Activated T-cell treated with anti-CD3 and anti-CD28 coated beads for 24 hours (primary cell): ENCODE results near the gene SFTPD.
A peak's percentile ranks its signal among the peaks of the same experiment; 100 is the strongest.
"Not testable (repeated sequence)": the region's sequence is repeated elsewhere in the genome, so short reads cannot be mapped to it uniquely, and the experiment has no call there.

ENCODE experiments used
- DNase-seq: peaks from one replicate; pipeline ENCODE4 v3.0.0-alpha.2; 2020; ENCODE audit warnings: low read depth

Gene SFTPD

DNA sequence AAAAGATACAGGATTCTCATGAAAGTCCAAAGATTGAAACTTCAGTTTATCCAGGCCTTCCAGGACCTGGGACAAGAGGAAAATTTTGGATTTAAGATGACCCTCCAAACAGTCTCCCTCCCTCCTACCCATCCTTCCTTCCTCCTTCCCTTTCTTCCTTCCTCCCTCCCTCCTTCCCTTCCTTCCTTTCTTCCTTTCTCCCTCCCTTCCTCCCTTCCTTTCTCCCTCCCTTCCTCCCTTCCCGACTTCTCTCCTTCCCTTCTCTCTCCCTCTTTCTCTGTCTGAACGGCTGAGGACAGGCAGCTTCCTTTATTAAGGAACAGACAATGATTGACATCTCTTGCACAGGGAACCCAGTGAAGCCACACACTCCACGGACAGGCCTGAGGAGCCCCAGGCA is 23.3 kb downstream of the SFTPD start:
- no peak for DNase-seq

- DNase-seq, result no peak
These were observed 25.2 kb downstream of the SFTPD start for GRCh38 chr10:79923669-79924068.

- DNase-seq, result no peak
These were observed 25.8 kb downstream of the SFTPD start for GRCh38 chr10:79923145-79923544.

- DNase-seq, result not testable (repeated sequence)
These were observed 26.9 kb downstream of the SFTPD start for GRCh38 chr10:79922011-79922412.

DNA sequence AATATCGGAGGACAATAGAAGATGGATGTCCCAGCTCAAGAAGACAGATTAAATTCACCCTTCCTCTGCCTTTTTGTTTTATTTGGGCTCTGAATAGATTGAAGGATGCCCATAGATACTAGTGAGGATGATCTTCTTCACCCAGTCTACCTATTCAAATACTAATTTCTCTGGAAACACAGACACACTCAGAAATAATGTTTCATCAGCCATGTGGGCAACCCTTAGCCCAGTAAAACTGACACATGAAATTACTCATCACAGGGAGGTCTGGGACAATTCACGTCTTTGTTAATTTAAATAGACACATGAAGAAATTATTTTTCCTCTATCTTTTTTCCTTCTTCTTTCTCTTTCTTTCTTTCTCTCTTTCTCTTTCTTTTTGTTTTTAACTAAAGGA is 33.1 kb downstream of the SFTPD start:
- DNase-seq, result not testable (repeated sequence)

DNA sequence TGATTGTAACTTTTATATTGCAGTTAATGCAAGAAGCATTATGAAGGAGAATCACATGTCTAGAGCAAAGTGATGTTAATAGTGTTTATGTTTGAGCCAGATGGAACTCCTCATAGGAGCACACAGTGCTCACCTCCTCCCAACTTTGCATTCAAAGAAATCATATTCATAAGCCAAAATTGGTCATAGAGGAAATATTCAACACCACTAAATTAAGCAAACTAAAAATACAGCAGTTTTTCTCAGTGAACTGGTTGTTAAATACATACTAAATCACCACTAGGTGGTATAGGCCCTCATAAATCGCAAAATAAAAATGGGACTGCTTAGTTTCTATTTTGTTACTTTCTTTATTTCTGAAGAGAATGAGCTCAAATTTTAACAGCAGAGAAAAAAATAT is 34.4 kb downstream of the SFTPD start:
- not testable (repeated sequence) for DNase-seq

- no peak for DNase-seq
These were observed 38.1 kb downstream of the SFTPD start for GRCh38 chr10:79910836-79911235.

DNA sequence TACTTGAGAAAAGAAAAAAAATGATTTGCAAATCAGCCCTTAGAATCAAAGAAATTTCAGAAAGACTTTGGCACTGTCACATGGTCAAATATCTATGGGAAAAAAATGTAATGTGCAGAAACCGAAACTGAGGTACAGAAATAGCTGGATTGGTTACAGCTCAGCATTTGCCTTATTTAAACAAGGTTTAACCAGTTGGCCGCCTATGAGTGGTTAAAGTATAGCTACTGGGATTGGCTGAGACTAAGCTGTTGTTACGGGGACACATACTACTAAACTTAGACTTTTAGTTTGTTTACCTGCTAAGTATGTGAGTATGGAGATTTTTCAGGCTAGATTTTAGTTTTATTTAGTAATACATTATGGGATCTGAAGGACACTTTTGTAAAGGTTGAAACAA is 38.6 kb downstream of the SFTPD start:
- DNase-seq, result no peak

DNA sequence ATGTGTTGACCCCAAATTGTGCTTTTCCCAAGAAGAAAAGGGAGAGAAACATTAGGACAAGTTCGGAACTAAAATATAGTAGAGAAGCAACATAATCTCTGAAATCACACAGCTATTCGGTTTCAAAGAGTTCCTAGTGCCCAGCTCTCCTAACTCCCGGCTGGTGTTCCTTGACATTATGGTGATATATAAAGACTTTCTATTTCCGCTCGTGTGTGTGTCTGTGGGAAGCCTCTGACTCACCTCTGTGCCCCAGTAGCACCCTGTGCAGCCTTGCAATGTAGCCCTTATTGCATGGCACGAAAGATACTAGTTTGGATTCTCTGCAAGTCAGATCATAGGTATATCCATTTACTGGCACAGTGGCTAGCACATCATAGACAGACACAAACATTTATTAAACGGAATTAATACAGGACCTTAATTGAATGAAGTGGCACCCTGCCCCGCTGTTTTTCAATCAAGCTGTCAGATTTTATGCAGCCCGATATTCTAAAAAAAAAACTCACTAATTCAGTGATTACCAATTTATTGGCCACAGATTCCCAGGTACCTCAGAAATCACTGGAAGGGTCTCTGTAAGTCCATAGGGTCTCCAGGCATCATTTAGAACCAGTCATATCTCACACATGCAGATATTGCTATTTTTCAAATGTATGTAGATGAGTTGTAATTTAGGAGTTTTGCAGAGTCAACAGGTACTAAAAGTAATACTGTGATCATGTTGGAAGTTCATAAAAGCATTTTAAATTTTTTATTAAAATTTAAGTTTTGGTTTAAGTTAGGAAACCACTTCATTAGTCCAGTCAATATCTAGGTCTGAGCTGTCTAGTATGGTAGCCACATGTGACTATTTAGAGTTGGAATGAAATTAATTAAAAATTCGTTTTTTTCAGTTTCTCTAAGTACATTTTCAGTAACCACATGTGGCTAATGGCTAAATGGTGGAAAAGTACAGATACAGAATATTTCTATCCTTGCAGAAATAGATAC is 43.3 kb downstream of the SFTPD start:
- no peak for DNase-seq

DNA sequence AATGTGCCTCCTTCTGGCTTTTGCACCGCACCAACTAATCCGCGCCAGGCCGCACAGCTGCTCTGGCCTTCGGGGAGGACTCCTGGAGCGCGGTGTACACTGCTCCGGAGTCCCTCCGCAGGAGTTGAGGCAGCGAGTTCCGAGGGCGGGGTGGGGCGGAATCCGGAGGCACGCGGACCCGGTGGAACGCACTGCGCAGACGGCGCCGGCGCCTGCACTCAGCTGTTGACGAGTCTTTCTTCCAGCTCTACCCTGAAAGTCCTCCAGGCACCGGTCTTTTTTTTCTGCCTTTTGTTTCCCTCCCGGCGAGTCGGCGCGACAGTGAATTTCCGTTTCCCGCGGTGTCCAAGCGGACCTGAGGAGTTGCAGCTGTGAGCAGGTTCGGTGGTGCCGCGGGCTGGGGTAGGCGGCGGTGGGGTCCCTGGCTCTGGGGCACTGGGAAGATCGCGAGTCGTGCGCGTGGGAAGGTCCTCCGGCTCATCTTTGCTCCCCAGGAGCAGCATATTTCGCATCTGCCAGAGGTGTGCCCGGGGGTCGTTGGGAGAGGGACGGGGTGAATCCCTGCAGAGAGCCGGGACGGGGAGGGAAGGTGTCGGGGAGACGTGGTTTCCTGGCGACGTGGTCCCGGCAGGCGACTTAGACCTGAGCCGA is 44.1 kb downstream of the SFTPD start:
- peak; percentile 48 for DNase-seq

DNA sequence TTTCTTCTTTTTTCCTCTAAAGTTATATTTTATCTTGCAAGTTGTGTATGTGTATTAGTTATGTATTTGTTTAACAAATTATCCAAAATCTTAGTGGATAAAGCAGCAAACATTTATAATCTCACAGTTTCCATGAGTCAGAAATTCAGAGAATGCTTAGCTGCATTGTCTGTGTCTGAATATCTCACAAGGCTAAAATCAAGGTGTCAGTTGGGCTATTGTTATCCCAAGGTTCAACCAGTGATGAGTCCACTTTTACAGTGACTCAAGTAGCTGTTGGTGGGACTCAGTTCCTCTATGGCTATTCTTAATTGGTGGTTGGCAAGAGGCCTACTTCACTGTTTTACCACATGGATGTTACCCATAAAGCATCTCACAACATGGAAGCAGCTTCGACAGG is 47.3 kb downstream of the SFTPD start:
- not testable (repeated sequence) for DNase-seq

- DNase-seq, result no peak
These were observed 50.1 kb downstream of the SFTPD start for GRCh38 chr10:79898597-79899325.

DNA sequence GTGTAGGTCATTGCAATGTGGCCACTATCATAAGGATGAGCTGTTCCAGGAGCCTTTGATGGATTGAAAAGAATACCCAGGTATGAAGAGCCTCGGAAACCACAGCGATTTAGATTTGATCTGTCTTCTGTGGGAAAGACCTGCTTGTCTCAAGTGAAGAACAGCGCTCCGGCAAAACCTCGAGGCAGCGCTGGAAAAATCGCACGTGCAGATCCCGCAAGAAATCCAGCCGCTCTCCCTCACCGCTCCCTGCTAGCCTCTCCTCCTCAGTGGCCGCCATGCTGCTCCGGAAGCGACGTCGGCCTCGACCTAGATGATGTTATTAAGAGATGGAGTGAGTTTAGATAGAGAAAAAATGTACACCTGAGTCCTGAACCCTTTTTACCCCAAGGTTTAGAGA is 56.0 kb downstream of the SFTPD start:
- not testable (repeated sequence) for DNase-seq

- no peak for DNase-seq
These were observed 58.4 kb downstream of the SFTPD start for GRCh38 chr10:79890469-79890868.

GRCh38 chr10:79888984-79889383 is 59.9 kb downstream of the SFTPD start:
- not testable (repeated sequence) for DNase-seq
